ENCODE measurements around the gene CFAP61.
"Not testable (repeated sequence)": the region's sequence is repeated elsewhere in the genome, so short reads cannot be mapped to it uniquely, and the experiment has no call there.

Gene CFAP61

GRCh38 chr20:20331817-20332216, 279.5 kb downstream of the CFAP61 start:
- DNase-seq: peak; percentile 50

DNA sequence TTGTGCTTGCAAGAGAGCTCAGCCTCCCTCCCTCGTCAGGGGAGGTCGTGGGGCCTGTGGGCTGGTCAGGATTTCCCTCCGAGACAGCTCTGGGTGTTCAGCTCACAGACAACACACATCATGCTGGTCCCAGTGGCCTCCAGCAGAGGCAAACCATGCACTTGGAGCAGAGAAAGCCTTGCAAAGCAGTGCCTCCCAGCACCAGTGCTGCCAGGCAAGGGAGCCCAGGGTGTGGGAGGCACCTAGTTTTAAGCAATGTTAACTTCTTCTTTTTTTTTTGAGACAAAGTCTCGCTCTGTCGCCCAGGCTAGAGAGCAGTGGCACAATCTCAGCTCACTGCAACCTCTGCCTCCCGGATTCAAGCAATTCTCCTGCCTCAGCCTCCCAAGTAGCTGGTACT, 281.5 kb downstream of the CFAP61 start:
- peak; percentile 78 for DNase-seq

- DNase-seq: peak; percentile 73
Measured at GRCh38 chr20:20334489-20334888, 282.2 kb downstream of the CFAP61 start.

- no peak for DNase-seq
Measured at GRCh38 chr20:20338133-20338730, 285.9 kb downstream of the CFAP61 start.

GRCh38 chr20:20340443-20340842, 288.1 kb downstream of the CFAP61 start:
- DNase-seq: no peak

DNA sequence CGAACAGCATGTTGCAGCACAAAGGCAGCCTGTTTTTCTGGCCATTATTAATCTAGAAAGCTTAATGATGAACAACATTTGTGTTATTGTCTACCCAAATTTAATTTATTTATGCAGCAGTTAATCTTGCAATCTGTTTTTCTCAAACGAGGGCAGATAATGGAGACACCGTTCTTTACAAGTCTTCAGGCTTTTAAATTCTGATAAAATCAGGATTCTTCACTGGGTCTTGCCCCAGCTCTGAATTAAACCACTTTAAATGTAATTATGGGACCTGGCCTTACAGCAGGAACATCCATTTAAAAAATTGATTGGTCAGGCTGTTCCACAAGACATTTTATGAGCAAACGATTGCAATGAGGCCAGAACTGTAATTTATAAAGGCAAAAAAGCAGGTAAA, 289.0 kb downstream of the CFAP61 start:
- no peak for DNase-seq

GRCh38 chr20:20342066-20342465, 289.7 kb downstream of the CFAP61 start:
- DNase-seq: no peak

GRCh38 chr20:20343932-20344331, 291.6 kb downstream of the CFAP61 start:
- DNase-seq: peak; percentile 67

- DNase-seq: peak; percentile 28
Measured at GRCh38 chr20:20344476-20344875, 292.1 kb downstream of the CFAP61 start.

- no peak for DNase-seq
Measured at GRCh38 chr20:20353576-20353975, 301.2 kb downstream of the CFAP61 start.

- not testable (repeated sequence) for DNase-seq
Measured at GRCh38 chr20:20355503-20355902, 303.2 kb downstream of the CFAP61 start.

DNA sequence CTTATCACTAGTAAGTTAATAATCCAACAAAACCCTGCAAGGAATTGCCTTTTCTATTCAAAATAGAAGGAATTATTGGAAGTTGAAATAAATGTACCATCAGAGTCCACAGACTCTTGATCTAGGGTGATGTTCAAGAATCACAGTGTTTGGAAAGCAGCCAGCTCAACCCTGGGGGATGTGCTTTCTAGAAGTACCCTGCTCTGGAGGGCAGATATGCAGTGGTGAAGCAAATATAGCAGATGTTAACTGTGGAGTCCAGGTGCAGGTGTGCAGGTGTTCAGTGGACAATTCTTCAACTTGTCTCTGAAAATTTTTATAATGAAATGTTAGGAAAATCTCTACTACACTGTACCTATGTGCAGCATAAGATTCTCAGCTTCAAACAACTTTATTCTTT, 306.5 kb downstream of the CFAP61 start:
- DNase-seq: no peak

- no peak for DNase-seq
Measured at GRCh38 chr20:20359628-20360027, 307.3 kb downstream of the CFAP61 start.

DNA sequence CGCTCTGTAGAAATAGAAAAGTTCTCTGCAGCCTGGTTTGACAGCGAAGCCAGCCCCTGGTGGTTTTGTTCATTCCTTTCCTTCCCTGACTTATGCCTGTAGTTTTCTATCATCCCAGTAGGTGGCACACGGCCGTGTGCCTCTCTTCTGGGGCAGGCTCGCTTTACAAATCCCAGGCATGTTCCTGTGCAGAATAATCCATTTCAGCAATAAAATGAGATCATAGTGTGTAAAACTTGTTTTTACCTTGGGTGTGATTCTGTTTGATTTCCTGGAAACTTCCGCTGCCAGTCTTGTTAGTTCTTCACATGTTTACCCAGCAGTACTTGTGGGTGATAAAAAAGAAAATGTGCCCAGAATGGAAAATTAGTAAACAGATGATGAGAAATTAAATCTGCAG, 308.1 kb downstream of the CFAP61 start:
- peak; percentile 65 for DNase-seq

DNA sequence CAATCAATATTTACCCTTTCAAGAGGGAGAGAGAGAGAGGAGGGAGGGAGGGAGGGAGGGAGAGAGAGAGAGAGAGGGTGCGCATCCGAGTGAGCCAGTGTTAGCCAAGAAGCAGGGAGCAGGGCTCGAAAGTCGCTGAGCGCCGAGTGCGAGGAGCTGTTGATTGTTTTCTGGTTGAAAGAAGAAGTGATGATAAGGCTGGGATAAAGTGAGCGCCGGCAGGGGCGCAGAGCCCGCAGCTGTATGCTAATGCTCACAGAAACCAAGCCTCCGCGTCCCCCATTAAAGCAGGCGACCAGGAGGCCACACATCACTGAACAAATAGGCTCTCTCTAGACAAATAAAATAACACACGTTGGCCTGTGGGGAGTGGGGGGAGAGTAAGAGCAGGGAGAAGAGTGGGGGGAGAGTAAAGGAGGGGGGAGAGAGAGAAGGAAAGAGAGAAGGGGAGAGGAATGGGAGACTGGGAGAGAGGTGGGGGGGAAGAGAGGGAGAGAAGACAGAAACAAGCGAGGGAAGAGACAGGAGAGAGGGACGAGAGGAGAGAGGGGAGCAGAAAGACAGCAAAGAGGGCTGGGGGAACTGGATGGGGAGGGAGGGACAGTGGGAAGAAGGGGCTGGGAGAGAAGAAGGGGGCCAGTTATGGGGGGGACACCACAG, 310.6 kb downstream of the CFAP61 start:
- DNase-seq: peak; percentile 36

DNA sequence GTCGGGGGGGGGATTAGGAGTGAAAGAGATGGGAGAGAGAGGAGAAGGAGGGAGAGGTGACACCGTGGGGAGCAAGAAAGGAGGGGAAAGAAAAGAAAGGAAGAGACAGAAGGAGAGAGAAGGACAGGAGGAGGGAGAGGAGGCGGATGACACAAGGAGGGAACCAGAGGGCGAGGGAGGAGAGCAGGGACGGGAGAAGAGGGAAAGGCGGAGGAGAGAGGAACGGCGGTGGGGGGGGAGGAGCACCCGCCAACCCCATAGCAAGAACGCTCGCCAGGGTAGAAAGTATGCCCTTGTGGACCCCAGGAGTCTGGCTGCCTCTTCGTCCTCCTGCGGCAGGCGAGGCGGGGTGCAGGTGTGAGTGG, 311.1 kb downstream of the CFAP61 start:
- DNase-seq: no peak

GRCh38 chr20:20363799-20364592, 311.7 kb downstream of the CFAP61 start:
- no peak for DNase-seq

DNA sequence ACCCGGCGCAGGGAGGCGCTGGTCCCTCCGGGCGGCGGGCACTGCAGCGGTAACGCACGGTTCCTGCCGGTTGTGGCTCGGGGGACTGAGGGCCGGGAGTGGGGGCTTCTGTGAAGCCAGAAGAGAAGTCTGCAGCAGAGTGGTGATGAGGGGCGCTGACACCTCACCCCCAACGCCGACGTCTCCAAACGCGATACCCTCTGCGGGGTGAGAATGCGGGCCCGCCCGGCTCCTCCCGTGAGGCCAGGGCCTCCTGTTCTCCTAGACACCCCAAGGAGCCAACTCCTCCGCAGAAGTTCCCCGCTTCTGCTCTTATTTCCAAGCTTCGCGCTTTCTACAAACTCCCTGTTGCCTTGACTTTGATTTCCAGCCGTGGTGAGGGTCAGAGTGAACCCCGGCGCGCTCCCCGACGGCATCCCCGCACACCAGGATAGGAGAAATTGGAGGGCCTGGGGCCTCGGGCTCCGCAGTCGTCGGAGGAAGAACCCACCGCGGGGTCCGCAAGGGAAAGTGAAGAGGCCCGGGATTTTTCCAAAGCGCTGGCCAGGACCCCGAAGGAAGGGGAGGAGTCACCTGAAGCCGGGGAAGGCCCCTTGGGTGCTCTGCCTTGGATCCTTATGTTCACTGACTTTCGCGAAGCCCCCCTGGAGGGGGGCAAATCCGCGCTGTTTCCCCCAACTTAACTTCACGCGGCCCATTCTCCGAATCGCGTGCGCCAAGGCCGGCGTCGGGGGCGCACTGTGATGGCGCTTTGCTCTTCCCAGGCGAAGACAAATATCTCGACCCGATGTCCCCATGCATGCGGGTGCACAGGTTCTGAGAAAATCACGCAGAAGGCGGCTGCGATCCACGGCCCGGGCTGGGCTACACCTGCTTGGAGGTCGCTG, 312.5 kb downstream of the CFAP61 start:
- no peak for DNase-seq

GRCh38 chr20:20365480-20366161, 313.3 kb downstream of the CFAP61 start:
- no peak for DNase-seq

DNA sequence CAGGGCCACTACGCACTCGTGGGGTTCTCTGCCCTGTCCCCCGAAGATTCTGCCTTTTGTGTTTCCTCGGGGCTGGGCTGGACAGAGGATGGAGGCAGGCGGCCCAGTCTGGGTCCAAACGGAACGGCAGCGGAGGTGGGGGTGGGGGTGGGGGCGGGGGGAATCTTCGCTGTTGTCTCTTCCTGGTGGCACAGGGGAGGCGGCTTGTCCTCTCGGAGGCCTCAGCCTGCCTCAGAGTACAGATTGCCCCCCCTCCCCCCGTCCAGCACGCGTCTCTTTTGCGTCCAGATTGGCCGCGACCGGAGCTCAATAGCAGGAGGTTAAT, 314.2 kb downstream of the CFAP61 start:
- DNase-seq: no peak

DNA sequence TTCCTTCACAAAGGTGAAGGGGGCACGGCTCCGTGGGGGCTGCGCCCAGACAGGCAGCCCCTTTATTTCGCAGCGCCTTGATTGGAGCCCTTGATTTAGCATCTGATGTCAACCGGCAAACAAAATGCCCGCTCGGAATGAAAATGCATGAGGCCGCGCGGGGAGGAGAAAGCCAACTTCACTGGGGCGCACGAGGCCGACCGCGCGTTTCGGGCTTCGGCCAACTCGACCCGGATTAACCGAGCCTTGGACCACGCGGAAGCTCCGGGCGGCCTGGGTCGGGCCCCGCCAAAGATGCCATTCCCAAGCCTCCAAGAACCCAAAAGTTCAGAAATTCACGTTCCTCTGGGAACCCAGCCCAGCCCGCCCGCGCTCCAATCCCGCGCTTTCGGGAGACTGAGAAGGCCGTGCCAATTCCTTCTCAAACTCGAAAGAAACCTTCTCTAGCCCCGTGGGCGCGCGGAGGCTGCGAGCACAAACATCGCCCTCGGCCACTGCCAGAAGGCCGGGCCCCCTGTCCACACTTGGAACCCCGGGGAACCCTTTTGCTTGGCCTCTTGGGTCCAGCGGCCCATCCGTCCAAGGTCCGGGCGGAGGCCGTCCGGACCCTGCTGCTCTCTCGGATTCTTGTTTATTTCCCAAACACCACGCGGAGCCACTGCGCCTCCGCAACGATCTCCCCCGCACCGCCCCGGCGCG, 314.7 kb downstream of the CFAP61 start:
- no peak for DNase-seq

Data from suppressor macrophage treated with lipopolysaccharide for 4 hours (primary cell).